HG03457 (cell line): Measurements from ENCODE around the gene MEMO1.
"Not testable (repeated sequence)": the region's sequence is repeated elsewhere in the genome, so short reads cannot be mapped to it uniquely, and the experiment has no call there.

Source experiments
- ATAC-seq: cut with Tn5 transposase; IDR thresholded peaks from one replicate; pipeline ENCODE4 v1.9.1; 2021; ENCODE audit warnings: moderate number of reproducible peaks; ENCODE audit not compliant: unreplicated experiment

MEMO1 gene

DNA sequence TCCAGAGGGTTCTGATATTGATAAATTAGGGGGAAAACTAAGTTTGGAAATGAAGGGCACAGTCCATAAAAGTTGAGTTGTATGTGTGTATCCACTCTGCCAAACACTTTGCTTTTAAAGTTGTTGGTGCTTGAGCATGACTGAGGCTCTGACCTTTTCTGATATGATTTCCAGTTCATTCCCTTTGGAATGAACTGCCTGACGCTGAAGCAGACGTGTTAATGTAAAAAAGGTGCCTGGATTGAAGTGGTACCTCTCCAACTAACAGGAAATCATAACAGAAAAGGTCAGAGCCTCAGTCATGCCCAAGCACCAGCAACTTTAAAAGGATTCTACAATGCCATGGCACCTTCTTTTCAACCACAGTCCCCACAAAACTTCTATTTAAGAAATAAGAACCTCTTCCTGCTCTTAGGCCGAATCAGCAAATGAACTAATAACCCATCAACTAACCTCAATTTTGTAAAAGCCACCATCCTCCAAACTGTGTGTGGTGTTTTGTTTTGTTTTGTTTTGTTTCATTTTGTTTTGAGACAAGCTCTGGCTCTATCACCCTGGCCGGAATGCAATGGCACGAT lies 52.6 kb downstream of the MEMO1 start:
- no peak for ATAC-seq

DNA sequence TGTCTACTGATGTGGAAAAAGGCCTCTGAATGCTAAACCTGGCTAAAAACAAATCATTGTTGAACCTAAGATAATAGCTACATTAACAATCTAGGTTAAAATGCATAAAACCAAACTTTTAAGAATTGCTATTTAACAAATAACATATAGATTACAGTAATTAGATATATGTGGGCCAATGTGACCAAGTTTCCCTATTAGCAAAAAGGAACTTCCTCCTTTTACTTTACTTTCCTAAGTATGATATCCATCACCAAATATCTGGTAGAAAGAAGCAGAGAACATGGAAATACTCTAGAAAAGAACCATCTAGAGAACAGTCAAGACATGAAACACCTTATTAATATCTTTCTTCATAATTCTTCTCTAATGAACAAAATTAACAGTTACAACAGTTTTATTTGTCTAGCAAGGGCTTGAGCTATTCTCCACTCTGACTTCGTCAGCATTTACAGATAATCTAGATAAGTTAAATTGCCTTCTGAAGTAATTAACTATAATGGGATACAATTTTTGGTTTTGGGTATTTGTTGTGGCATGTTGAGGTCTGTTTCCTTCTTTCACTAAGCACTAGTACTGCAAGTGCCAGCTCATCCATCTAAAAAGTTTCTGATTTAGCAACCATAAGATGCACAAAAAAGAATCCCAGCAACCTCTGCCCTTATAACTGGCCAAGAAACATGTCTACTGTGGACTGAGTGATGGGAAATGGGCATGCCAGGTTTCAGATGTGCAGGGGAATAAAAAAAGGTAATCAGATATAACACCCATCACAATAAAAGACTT lies 53.3 kb downstream of the MEMO1 start:
- no peak for ATAC-seq

DNA sequence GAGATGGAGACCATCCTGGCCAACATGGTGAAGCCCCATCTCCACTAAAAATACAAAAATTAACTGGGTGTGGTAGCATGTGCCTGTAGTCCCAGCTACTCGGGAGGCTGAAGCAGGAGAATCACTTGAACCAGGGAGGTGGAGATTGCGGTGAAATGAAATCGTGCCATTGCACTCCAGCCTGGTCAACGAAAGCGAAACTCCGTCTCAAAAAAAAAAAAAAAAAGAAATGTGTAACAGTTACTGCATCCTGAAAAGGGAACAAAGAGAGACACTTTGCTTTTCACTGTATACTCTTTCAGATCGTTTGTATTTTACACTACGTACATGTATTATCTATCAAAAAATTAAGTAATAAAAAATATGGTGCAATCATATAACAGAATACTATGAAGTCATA lies 53.9 kb downstream of the MEMO1 start:
- not testable (repeated sequence) for ATAC-seq

DNA sequence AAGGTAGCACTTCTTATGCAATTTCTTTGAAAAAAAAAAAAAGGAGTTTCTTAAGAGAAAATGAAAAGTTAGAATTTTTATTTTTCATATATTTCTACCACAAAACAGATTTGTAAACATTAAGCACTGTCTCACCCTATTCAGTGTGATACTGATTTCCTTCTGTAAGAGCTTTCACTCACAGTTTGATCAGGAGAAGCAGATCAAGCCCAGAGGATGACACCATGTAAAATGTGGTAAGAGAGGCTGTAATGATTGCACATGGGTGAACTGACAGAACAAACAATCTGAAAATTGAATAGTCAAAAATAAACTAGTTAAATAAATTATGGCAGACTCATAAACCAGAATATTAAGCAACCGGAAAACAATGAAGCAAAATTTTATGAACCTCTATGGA lies 54.5 kb downstream of the MEMO1 start:
- ATAC-seq = no peak

DNA sequence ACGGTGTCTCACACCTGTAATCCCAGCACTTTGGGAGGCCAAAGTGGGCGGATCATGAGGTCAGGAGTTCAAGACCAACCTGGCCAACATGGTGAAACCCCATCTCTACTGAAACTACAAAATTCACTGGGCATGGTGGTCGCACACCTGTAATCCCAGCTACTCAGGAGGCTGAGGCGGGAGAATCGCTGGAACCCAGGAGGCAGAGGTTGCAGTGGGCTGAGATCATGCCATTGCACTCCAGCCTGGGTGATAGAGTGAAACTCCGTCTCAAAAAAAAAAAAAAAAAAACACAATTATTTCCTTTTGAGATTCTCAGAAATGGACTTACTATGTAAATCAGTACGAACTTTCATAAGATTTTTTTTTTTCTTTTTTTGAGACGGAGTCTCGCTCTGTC lies 57.7 kb downstream of the MEMO1 start:
- ATAC-seq = not testable (repeated sequence)

DNA sequence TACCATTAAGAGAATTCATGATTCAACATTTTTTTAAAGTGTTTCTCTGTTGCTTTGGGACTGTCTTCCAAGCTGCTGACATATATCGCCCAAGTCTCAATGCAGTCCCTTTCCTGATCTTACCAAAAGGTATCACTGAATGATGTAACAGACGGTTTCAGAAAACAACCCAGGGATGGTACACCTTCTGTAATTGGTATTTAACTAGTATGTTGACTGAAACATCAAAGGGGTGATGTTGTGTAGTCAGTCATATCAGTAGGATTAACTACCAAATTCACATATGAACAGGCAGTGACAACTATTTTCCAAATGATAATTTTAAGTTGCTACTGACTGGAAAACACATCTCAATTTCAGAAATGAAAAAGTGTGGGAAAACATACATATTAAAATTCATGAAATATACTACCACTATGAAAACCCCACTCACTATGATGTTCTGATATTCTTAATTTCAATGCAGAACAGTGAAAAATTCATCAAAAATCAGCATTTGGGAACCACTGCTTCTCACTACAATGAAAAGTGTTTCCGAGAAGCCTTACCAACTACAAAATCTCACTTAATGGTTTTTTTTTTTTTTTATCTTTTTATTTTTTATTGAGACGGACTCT lies 59.8 kb downstream of the MEMO1 start:
- no peak for ATAC-seq

DNA sequence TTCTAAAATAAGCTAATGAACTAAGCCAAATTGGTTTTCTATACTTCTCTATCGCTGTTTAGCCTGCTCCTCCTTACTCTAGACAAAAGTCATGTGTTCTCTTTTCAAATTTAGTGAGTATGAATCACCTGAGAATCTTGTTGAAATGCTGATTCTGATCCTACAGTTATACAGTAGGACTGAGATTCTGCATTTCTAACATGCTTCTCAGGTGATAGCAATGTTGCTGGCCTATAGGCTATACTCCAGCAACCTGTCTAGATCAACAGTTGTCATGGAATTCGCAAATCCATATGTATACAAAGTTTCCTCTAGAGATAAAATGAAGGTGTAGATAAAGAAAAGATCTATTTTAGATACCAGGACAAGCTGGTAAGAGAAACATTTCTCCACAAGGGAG lies 62.9 kb downstream of the MEMO1 start:
- ATAC-seq = no peak

DNA sequence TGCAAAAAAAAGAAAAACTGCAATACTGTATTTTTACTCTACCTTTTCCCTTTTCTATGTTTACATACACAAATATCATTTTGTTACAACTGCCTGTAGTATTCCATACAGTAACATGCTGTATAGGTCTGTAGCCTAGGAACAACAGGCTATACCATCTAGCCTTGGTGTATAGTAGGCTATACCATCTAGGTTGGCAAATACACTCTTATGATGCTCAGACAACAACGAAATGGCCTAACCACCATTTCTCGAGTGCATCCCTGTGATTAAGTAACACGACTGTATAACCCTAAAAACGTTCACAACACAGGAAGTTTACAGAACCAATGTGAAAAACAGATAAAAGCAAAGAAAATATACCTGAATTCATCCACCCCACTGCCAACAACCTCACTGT lies 64.0 kb downstream of the MEMO1 start:
- no peak for ATAC-seq

DNA sequence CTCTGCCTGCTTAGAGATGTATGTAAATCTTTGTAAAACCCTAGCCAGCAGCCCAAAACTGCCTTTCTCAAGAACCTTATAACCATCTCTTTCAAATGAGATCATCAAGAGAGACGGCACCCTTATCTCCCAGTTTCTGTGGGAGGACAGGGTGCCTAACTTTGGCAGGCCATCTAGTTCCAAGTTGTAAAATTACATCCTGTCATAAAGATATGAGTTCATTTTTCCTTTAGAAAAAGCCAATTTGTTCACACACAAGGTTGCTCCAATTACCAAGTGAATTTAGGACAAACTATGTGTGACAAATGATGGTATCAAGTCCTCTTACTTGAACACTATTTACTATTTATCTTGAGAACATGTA lies 65.3 kb downstream of the MEMO1 start:
- ATAC-seq = no peak

DNA sequence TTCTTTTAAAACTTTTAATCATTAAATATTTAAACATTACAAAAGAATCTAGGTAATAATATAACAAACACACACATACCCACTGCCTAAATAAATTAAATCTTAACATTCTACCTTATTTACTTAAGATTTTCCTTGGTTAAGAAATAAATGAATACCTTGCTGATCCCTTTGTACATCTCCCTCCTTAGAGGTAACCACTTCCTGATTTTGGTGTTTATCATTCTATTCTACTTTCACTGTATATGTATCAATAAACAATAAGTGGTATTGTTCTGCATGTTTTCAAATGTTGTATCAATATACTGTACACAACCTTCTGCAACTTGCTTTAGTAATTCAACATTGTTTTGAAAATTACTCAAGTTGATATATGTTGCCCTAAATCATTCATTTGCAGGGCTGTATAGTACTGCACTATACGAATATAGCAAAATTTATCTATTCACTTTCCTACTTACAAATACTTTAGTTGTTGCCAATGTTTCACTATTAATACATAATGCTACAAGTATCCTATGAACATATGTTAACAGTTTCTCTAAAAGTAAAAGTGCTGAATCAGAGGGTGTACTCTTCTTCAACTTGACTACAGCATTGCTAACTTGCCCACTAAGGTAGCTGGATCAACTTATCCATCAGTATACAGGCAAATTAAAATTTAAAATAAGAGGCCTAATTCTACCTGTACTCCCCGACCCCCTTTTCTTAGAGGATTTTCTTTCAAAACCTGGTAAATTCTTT lies 65.8 kb downstream of the MEMO1 start:
- ATAC-seq = no peak

DNA sequence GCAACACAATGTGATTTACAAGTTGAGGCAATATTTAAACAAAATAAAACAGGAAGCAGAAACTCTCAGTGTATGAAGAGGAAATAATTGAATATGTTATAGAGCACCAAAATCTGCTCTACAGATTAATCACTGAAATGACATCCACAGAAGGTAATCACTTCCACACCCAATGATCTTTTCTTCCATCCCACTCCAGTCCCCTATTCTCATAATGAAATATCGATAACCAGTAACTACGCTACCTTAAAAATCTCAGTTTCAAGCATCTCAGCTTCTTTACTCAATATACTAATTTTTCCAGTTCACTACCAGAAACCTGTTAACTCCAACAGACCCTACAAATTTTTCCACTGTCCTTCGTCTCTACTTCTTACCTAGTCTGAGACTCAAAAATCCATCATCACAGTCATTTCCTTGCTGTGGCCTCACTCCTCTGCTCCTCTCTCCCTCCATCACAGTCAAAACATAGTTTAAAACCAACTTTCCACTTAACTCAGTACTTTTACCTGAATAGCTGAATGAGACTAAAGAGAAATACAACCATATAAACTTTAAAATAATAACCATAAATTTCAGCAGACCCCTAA lies 67.1 kb downstream of the MEMO1 start:
- ATAC-seq = no peak

DNA sequence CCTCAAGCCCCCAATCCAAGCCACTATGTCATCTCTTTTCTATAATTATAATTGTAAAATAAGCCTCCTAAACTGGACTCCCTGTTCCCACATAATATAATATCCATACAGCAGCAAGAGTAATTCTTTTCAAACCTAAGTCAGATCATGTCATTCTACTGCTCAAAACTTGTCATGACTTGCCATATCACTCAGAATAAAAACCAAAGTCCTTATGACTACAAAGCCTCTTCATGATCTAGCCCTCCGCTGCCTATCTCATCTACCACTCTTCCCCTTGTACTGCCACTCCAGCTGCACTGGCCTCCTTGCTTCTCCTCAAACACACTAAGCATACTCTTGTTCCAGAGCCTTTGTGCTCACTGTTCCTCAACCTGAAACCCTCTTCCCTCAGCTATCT lies 69.9 kb downstream of the MEMO1 start:
- no peak for ATAC-seq

DNA sequence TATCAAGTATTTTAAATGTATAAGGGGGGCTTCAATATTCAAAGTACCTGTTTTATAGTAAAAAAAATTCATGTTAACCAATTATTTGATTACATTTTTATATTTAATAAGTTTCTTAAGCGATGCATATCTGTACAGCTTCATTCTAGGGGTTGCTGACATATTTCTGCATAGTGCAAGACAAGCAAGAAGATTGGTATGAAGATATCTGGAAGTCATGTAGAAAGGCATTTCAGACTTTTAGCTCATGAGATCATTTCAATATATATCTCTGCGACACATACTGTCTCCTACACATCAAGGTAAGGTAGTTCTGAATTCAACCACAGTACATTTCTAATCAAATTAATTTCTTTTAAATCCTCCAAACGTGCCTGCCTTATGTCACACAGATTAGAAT lies 73.1 kb downstream of the MEMO1 start:
- no peak for ATAC-seq

DNA sequence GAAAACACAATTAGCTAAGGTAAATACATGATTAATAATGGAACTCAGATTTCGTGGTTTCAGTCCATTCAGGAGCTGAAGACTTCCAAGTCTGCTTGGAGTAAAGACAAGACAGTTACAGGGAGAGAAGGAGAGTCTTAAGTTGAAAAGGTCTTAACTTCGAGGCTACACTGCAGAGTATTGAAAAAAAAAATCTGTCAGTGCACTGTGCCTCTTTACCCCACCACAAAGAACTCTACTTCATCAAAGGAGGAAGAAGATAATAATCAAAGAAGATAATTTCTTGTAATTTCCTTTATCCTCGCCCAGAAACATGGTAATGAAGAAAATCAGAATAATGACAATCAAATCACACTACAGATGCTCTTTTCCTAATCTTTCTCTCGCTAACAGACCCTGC lies 75.4 kb downstream of the MEMO1 start:
- no peak for ATAC-seq

DNA sequence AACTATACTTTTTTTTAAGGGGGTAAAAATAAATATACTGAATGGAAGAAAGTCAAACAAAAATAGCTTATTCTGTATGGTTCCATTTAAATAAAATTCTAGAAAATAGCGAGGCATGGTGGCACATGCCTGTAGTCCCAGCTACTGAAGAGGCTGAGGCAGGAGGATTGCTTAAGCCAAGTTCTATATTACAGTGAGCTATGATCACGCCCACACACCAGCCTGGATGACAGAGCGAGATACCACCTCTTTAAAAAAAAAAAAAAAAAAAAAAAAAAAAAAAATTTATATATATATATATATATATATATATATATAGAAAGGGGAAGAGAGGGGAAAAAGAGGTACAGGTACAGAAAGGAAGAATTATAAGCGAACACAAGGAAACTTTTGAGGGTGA lies 77.7 kb downstream of the MEMO1 start:
- no peak for ATAC-seq

DNA sequence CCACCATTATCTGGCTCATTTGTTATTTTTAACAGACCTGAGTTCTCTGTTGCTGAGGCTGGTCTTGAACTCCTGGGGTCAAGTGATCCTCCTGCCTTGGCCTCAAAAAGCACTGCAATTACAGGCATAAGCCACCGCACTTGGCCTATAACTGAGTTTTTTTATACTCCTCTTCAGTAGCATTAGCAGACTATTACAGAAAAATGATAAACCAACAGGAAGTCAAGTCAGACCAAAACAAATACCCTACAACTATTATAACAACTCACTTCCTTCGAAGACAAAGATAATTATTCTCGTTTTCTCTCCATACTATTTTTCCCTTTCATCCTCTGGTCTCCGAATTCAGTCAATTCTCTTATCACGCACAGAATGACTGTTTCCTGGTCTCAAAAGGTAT lies 78.2 kb downstream of the MEMO1 start:
- ATAC-seq = no peak

DNA sequence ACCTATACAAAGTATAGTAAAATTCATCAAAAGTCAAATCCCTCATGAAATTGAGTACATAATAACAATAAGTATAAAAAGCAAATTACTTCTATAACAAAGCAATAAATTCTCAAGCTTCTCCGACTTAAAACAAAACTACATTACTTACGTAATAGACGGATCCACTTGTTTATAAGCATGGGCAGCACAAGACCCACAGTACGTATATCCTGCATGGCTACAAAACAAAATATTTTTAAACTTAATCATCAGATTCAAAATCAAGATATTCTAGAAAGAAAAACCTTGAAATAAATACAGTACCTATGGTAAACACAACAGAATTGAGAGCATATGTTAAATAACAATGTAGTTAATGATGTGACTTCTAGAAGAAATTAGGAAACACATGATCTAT lies 78.9 kb downstream of the MEMO1 start:
- ATAC-seq = no peak

DNA sequence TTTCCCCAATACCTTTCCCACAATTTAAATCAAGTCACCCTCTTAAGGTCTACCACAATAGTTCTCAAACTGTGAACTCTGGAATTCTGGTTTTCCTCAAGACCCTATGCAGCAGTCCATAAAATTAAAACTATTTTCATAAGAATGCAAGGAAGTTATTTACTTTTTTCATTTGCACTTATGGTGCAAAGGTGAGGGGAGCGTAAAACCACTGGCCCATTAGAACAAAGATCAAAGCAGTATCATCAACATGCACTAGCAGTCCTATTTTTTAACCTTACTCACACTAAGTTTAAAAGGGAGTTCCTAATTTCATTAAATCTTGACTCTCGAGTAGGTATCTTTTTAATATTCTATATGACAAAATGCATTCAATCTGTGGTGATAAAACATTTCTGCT lies 85.3 kb downstream of the MEMO1 start:
- ATAC-seq = no peak

DNA sequence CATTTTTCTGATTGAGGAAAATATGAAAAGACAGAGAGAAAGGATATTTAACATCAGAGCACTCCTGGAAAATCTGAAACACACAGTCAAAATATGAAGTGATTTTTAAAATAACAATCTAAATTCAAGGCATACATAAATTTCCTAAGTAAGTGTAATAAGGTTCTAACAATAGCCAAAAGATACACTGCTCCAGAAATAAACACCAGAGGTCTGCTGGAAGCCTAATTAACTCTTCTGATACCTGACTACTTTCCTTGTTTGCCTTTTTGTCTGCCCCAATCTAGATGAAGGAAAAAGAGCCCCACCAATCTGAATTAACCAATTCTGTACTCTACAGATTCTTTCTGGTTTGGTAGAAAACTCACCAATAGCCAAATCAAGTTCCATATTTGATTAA lies 87.1 kb downstream of the MEMO1 start:
- no peak for ATAC-seq

DNA sequence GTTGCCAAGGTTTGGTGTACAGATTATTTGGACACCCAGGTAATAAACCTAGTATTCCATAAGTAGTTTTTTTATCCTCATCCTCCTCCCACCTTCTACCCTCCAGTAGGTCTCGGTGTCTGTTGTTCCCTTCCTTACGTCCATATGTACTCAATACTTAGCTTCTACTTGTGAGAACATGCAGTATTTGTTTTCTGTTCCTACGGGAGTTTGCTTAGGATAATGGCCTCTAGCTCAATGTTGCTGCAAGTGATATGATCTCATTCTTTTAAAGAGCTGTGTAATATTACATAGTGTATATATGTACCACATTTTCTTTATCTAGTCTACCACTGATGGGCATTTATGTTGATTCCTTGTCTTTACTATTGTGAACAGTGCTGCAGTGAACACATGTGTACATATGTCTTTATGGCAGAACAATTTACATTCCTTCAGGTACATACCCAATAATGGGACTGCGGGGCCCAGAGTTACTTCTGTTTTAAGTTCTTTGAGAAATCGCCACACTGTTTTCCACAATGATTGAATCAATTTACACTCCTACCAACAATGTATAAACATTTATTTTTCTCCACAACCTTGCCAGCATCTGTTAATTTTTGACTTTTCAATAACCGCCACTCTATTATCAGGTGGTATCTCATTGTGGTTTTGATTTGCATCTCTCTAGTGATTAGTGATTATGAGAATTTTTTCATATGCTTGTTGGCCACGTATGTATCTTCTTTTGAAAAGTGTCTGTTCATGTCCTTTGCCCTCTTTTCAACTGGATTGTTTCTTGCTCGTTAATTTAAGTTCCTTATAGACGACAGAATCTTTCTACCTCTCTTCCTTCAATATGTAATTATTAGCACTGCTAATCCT lies 88.0 kb downstream of the MEMO1 start:
- no peak for ATAC-seq

DNA sequence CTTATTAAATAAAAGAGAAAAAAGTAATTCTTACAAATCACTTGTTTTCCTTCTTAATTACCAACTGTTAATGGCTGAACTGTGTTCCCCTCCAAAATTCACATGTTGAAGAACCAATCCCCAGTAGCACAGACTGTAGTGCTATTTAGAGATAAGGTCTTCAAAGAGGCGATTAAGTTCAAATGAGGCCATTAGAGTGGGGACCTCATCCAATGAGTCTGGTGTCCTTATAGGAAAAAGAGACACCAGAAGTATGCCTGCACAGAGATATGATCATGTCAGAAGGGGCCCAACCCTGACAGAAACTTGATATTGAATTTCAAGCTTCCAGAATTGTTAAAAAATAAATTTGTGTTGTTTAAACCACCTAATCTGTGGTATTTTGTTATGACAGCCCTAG lies 89.8 kb downstream of the MEMO1 start:
- no peak for ATAC-seq
